NCI-H1694 treated with DMSO at 0.1 percent for 48 hours (cell line): ENCODE measurements around the gene CRYBB3.

Experiments
- DNase-seq: peaks from one replicate; lab custom pipeline; 2025; lab: John Stamatoyannopoulos, UW

The CRYBB3 gene

GRCh38 chr22:25199731-25200520 lies at the start of gene CRYBB3:
CRYBB3 (plus strand) TSS chr22:25199858; CDS start chr22:25201397, 1,539 bp downstream.
- DNase-seq: no peak

- DNase-seq: no peak
Observed at GRCh38 chr22:25153961-25154666, 45.5 kb upstream of the CRYBB3 start.

- DNase-seq: no peak
Observed at GRCh38 chr22:25154667-25154999, 45.0 kb upstream of the CRYBB3 start.

GRCh38 chr22:25156736-25157135 lies 42.9 kb upstream of the CRYBB3 start:
- no peak for DNase-seq

- no peak for DNase-seq
Observed at GRCh38 chr22:25159028-25159427, 40.6 kb upstream of the CRYBB3 start.

- DNase-seq: no peak
Observed at GRCh38 chr22:25160120-25160996, 39.3 kb upstream of the CRYBB3 start.

GRCh38 chr22:25161017-25161915 lies 38.4 kb upstream of the CRYBB3 start:
- DNase-seq: no peak

GRCh38 chr22:25161916-25162530 lies 37.6 kb upstream of the CRYBB3 start:
- DNase-seq: no peak

GRCh38 chr22:25162561-25162960 lies 37.1 kb upstream of the CRYBB3 start:
- DNase-seq: no peak

- DNase-seq: no peak
Observed at GRCh38 chr22:25165785-25166184, 33.9 kb upstream of the CRYBB3 start.

GRCh38 chr22:25166266-25167040 lies 33.2 kb upstream of the CRYBB3 start:
- DNase-seq: no peak

GRCh38 chr22:25167082-25167481 lies 32.6 kb upstream of the CRYBB3 start:
- DNase-seq: no peak

- no peak for DNase-seq
Observed at GRCh38 chr22:25167834-25168601, 31.6 kb upstream of the CRYBB3 start.

GRCh38 chr22:25169278-25170031 lies 30.2 kb upstream of the CRYBB3 start:
- no peak for DNase-seq

GRCh38 chr22:25170426-25170980 lies 29.2 kb upstream of the CRYBB3 start:
- DNase-seq: no peak

- no peak for DNase-seq
Observed at GRCh38 chr22:25172153-25172552, 27.5 kb upstream of the CRYBB3 start.

GRCh38 chr22:25174156-25174887 lies 25.3 kb upstream of the CRYBB3 start:
- DNase-seq: no peak
